Measurements from ENCODE around the gene SRSF2.
A peak's percentile ranks its signal among the peaks of the same experiment; 100 is the strongest.

The SRSF2 gene

DNA sequence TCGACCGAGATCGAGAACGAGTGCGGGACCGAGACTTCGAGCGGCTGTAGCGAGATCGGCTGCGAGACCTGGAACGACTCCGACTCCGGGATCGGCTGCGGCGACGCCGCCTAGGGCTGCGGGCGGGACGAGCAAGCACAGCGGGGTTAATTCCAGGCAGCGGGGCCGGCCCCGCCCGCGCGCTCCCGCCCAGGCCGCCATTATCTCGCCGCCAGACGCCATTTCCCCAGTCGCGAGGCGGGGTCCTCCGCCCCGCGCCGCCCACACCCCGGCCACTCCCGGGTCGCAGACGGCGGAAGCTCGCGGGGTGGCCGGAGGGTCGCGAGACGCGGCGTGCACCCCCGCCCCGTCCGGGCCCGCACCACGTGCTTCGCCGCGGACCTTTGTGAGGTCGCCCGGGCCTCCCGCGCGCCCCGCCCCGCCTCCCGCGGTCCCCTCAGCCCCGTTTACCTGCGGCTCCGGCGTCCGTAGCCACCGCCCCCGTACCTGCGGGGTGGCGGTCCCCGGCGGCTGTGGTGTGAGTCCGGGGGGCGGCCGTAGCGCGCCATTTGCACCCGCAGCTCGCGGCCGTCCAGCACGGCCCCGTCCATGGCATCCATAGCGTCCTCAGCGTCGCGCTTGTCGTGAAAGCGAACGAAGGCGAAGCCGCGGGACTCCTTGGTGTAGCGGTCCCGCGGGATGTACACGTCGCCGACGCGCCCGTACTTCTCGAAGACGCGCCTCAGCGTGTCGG, 616 bp downstream of the SRSF2 start:
- TF ChIP-seq, protein P1, sequence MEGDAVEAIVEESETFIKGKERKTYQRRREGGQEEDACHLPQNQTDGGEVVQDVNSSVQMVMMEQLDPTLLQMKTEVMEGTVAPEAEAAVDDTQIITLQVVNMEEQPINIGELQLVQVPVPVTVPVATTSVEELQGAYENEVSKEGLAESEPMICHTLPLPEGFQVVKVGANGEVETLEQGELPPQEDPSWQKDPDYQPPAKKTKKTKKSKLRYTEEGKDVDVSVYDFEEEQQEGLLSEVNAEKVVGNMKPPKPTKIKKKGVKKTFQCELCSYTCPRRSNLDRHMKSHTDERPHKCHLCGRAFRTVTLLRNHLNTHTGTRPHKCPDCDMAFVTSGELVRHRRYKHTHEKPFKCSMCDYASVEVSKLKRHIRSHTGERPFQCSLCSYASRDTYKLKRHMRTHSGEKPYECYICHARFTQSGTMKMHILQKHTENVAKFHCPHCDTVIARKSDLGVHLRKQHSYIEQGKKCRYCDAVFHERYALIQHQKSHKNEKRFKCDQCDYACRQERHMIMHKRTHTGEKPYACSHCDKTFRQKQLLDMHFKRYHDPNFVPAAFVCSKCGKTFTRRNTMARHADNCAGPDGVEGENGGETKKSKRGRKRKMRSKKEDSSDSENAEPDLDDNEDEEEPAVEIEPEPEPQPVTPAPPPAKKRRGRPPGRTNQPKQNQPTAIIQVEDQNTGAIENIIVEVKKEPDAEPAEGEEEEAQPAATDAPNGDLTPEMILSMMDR (IDR thresholded peaks at IDR 0.05; ENCODE audit: low read depth, low read length): peak; percentile 45
- H3K27ac ChIP-seq: peak overlapping the region; percentile 100
- H3K36me3 ChIP-seq: peaks cover 62% of the 10 kb centered on the region
- DNase-seq: peak; percentile 75
- H3K27me3 ChIP-seq (ENCODE audit: insufficient read depth, low read depth, severe bottlenecking): no peaks in the 10 kb centered on the region
- H3K4me3 ChIP-seq (ENCODE audit: low read depth, low read length): peak overlapping the region; percentile 94
- no peaks in the 10 kb centered on the region for H3K9me3 ChIP-seq (ENCODE audit: severe bottlenecking)

DNA sequence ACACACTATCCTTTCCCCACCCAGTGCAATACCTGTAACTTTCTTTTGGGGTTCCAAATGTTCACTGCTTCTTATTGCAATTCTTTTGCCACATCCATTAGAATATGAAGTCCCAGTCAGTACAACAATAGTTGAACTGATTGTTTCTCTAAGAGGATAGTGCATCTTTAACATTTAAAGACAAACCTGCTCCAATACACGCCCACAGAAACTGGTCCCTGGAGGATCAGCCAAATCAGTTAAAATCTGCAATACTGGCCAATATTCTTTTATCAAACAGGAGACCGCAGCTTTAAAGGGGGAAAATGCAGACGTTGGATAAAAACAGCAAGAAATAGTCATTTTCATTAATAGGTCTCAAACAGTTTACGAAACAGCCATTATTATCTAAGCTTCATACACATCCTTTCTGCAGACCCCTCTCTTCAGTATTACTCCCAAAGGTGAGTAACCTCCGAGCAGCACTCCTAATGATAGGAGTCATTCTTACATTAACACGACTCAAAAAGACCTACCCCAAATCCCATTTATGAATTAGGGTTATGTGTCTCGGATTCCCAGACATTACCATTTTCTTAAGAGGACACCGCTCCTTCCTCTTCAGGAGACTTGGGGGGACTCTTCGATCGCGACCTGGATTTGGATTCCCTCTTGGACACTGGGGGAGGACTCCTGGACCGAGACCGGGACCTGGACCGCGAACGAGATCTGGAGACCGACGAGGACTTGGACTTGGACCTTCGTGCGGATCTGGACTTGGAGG, 1.4 kb downstream of the SRSF2 start:
- Histone ChIP-seq H3K4me3 (ENCODE audit: low read depth, low read length) (peak overlapping the region; percentile 94), H3K27me3 (ENCODE audit: insufficient read depth, low read depth, severe bottlenecking) (no peaks in the 10 kb centered on the region), H3K9me3 (ENCODE audit: severe bottlenecking) (no peaks in the 10 kb centered on the region), H3K36me3 (peaks cover 62% of the 10 kb centered on the region), H3K27ac (peak overlapping the region; percentile 100)
- DNase-seq: no peak
- TF ChIP-seq, protein P1 (IDR thresholded peaks at IDR 0.05; ENCODE audit: low read depth, low read length): no peak

GRCh38 chr17:76735006-76735405, 2.1 kb downstream of the SRSF2 start:
- no peaks in the 10 kb centered on the region for H3K9me3 ChIP-seq (ENCODE audit: severe bottlenecking)
- DNase-seq: no peak
- peaks cover 69% of the 10 kb centered on the region for H3K36me3 ChIP-seq
- H3K4me3 ChIP-seq (ENCODE audit: low read depth, low read length): peak overlapping the region; percentile 94
- no peaks in the 10 kb centered on the region for H3K27me3 ChIP-seq (ENCODE audit: insufficient read depth, low read depth, severe bottlenecking)
- H3K27ac ChIP-seq: peak overlapping the region; percentile 100; the same call in 1 of the 2 replicates
- TF ChIP-seq, protein P1 (IDR thresholded peaks at IDR 0.05; ENCODE audit: low read depth, low read length): no peak

DNA sequence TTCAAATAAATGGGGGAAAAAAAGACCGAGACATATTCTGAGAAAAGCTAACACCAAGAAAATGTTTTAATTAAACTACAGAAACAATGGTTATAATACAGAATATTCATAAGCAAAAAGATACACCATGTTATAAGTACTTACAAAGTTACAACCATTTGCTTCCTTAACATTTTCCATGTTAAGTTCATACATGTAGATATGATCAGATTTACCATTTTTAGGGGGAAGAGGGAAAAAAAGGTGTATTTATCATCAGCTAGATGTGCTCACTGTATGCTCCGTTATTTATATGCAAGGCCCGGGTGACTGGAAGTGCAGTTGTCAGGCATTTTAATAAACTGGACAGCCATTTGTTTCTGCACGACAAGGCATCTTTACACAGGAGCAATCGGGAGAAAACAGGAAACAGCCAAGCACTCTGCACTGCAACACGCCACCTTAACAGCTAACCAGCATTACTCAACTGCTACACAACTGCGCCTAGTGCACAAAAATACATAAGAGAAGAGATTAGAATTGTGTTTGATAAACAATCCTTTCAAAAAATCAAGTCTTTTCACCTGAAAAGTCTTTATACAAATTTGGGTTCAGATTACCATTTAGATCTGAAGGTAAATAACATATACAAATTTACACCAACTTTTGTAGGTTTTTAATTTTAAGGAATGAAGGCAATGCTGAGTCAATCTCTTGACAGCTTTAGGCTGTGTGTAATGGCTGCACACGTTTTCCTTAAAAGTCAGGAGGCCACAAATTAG, 2.9 kb downstream of the SRSF2 start:
- Histone ChIP-seq H3K27ac (0 out of 2 replicates have a peak overlapping the region, but pooled peaks have one; percentile 2), H3K4me3 (ENCODE audit: low read depth, low read length) (peak overlapping the region; percentile 94), H3K27me3 (ENCODE audit: insufficient read depth, low read depth, severe bottlenecking) (no peaks in the 10 kb centered on the region), H3K36me3 (peaks cover 76% of the 10 kb centered on the region), H3K9me3 (ENCODE audit: severe bottlenecking) (no peaks in the 10 kb centered on the region)
- TF ChIP-seq, protein P1 (IDR thresholded peaks at IDR 0.05; ENCODE audit: low read depth, low read length): no peak
- DNase-seq: no peak

GRCh38 chr17:76733618-76733957, 3.5 kb downstream of the SRSF2 start:
- Histone ChIP-seq H3K9me3 (ENCODE audit: severe bottlenecking) (no peaks in the 10 kb centered on the region), H3K27ac (no peak overlapping the region), H3K4me3 (ENCODE audit: low read depth, low read length) (no peak overlapping the region), H3K27me3 (ENCODE audit: insufficient read depth, low read depth, severe bottlenecking) (no peaks in the 10 kb centered on the region), H3K36me3 (peaks cover 80% of the 10 kb centered on the region)
- no peak for DNase-seq
- TF ChIP-seq, protein P1 (IDR thresholded peaks at IDR 0.05; ENCODE audit: low read depth, low read length): no peak
